GM19351 (cell line): ENCODE measurements around the gene ACAN.

ENCODE experiments used
- ATAC-seq: cut with Tn5 transposase; IDR thresholded peaks from one replicate; pipeline ENCODE4 v1.9.1; 2021; ENCODE audit warnings: mild to moderate bottlenecking, moderate library complexity; ENCODE audit not compliant: unreplicated experiment

The ACAN gene

DNA sequence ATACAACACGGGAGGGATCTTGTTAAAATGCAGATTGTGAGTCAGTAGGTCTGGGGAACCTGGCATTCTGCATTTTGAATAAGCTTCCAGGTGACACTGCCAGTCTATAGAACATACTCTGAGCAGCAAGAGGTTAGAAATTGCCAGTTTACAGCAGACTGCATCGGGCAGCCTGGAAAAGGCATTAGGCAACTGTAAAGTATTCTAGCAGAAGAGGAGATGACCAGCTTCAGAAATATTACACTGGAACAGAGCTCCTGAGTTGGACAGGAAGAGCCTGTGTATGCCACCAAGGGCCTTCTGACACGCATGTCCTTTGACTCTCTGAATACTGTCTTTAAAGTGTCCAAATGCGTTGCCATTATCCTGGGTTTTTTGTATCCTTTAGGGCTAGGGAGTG lies 2.5 kb upstream of the ACAN start:
- no peak for ATAC-seq

DNA sequence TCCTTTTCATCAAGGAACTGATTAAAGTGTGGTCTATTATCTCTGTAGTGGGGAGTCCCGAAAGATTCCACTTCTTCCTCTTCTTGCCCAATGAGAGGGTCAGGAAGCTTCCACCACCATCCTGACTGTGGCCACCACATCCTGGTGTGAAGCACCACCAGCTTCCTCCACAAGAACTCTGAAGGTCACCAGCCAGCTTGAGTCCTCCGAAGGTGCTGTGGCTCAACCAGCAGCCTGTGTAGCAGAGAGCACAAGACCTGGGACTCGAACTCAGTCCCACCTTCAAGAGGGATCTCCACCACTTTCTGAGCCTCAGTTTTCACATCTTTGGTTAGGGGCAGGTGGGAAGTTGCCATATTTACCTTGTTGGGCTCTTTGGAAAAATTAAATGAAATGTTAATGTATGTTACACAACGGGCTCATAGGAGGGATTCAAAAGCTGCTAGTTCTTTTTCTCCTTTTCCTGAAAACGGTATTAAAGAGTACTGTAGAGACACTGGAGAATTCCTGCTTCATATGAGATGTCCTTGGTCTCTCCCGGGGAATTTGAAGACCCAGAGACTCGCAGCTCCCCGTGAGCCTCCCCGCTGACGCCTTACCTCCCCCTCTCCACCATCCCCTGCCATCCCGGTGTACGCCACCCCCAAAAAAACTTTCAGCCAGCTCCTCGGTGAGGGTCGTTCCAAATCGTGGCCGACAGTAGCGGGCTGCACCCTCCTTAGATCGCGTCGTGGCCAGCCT lies 816 bp upstream of the ACAN start:
- no peak for ATAC-seq

DNA sequence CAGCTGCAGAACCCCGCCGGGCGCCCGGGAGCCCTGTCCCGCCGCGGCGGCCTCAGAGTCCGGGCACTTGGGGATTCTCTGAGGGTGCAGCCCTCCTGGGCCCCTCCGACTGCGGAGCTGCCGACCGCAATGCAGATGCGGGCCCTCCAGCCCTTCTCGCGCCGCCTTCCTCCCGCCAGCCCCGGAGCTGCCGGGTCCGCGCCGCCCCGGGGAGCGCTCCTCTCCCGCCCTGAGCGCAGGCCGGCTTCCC lies 320 bp upstream of the ACAN start:
- no peak for ATAC-seq

DNA sequence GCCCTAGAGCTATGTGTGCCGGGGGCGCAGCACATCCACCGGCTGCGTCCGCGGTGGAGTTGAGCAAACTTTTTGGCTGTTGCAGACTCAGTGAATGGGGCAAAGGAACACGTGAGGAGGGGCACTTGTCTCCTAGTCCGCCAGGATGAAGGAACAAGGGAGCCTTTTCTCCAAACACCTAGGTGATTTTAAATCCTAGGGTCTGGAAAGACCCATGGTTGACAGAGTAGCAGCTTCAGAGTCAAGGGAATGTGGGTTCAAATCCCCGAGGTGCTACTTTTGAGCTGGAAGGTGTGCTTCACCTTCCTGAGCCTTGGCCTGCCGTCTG lies 648 bp downstream of the ACAN start:
- ATAC-seq, result no peak

DNA sequence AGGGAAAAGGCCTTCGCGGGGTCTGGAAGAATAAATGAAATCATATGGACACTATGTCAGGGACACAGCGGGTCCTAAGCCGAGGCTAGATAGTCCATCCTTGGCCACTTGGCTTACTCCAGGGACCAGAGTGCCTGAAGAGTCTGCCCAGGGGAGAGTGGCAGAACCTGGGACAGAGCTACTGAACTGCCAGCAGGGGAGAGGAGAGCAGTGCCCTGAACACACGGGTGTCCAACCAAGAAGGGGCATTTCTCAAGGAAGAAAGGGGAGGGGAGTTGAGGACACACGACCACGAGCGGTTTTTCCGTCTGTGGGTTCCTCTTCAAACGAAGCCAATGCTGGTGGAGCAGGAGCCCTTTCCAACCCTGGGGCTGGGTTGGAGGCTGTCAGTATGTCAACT lies 1.0 kb downstream of the ACAN start:
- ATAC-seq, result no peak

GRCh38 chr15:88805031-88805780 lies 2.0 kb downstream of the ACAN start:
- ATAC-seq, result no peak

GRCh38 chr15:88810446-88810845 lies 7.2 kb downstream of the ACAN start:
- ATAC-seq, result no peak

GRCh38 chr15:88812133-88812532 lies 8.9 kb downstream of the ACAN start:
- no peak for ATAC-seq

DNA sequence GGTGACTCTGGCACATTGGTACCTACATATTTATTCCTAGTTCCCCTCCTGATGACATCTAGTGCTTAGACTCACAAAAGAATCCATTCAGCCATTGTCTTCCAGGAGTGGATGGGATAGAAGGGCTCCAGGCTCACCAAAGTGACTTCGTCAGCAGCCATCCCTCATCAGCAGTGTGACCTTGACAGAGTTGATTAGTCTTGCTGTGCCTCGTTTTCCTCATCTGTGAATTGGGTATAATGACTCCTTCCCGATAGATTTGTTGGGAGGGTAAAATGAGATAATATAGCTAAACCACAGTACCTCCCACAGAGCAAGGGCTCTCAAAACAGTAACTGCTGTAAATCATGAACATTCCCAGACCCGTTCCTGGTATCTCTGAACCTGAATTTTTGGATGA lies 10.7 kb downstream of the ACAN start:
- ATAC-seq, result no peak

DNA sequence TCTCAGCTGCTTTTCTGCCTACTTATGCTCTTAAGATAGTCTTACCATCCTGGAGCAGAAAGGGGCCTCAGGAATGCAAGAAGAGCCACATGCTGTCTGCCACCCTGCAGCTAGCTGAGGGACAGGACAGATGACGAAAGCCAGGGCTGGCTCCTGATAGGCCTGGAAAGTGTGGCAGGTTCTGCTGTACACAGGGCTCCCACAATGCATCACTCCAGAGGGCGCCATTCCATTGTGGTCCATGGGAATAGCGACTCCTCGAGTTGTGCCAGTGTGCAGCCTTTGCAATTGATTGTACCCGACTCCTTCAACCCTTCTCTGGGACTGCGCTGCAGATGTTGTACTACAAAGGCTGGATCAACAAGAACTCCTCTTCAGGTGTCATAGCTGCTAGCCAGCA lies 11.2 kb downstream of the ACAN start:
- ATAC-seq, result no peak

- ATAC-seq, result no peak
Observed at GRCh38 chr15:88818920-88819319, 15.7 kb downstream of the ACAN start.

GRCh38 chr15:88821993-88822392 lies 18.8 kb downstream of the ACAN start:
- ATAC-seq, result no peak

- no peak for ATAC-seq
Observed at GRCh38 chr15:88828791-88829190, 25.6 kb downstream of the ACAN start.

- ATAC-seq, result no peak
Observed at GRCh38 chr15:88830016-88830415, 26.8 kb downstream of the ACAN start.

DNA sequence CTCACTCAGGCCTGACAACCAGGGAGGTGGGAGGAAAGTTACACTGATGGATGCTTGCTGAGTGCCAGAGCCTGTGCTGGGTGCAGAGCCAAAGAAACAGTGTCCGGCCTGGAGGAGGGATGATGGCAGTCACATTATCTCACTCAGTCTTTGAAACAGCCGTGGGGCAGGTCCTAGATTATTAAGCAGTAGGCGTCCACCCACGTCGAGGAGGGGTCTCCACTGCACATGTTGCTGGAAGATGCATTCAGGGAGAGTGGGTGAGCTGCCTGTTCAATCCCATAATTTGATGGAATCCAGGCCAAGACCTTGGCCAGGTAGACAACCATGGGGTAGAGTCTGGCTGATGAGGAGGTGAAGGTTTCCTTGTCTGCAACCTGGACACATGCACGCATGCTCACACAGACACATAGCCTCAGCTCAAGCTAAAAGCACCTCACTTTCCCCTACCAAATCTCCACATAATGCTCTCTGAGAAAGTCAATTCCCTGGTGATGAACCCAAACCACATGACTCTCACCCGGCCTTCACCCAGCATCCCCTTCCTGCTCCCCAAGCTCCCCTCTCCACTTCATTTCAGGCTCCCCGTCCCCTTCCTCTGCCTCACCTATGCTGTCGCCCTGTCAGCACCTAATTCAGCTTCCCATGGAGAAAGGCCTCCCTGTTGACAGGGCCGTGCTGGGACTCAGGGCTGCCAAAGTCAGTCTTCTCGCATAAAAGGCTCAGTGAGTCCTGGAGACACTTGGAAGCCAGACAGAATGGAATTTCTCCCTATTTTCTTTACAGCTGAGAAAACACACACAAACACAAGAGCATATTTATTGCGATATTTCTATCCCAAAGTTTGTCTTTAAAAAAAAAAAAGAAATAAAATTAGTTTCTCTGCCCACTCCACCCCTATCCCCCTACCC lies 29.8 kb downstream of the ACAN start:
- no peak for ATAC-seq

- ATAC-seq, result no peak
Observed at GRCh38 chr15:88833731-88834100, 30.5 kb downstream of the ACAN start.

- no peak for ATAC-seq
Observed at GRCh38 chr15:88834211-88834812, 31.1 kb downstream of the ACAN start.

GRCh38 chr15:88835119-88835518 lies 31.9 kb downstream of the ACAN start:
- ATAC-seq, result no peak

DNA sequence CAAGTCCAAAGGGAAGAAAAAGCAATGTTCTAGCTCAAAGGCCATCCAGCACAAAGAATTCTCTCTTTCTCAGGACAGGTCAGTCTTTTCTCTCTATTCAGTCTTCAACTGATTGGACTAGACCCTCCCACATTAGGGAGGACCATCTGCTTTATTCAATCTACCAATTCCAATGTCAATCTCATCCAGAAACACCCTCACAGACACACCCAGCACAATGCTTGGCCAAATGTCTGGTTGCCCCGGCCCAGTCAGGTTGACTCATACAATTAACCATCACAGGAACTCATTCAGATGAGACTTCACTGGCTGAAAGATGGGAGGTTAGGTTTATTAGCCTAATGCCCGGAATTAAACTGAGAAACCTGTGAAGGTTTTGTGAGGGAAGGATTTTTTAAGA lies 32.4 kb downstream of the ACAN start:
- no peak for ATAC-seq

DNA sequence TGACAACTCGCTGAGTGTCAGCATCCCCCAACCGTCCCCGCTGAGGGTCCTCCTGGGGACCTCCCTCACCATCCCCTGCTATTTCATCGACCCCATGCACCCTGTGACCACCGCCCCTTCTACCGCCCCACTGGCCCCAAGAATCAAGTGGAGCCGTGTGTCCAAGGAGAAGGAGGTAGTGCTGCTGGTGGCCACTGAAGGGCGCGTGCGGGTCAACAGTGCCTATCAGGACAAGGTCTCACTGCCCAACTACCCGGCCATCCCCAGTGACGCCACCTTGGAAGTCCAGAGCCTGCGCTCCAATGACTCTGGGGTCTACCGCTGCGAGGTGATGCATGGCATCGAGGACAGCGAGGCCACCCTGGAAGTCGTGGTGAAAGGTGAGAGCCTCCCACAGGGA lies 35.4 kb downstream of the ACAN start:
- no peak for ATAC-seq

DNA sequence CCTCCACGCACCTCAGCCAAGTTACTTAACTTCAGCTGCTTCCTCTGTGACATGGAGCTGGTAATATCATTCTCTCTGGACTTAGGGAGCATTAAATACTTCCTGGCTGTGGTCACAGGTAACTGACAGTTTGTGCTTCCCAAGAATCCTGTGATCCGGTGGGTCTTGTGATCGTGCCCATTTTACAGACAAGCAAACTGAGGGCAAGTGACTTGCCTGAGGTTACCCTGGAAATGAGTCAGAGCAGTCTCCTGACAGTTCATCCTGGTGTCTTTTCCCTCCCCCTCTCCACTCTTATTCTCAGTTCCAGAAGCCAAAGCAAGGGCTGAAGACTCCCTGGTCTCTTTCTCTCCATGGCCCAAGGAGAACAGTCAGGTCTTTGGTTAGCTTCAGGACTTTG lies 35.9 kb downstream of the ACAN start:
- no peak for ATAC-seq

- ATAC-seq, result no peak
Observed at GRCh38 chr15:88839961-88840360, 36.7 kb downstream of the ACAN start.
